ENCODE data around the gene SMIM7. TPM values are rescaled to one million over a fixed set of nuclear protein-coding genes. Genes with fewer than 3 reads are reported as not detected.
A peak's percentile ranks its signal among the peaks of the same experiment; 100 is the strongest.

The SMIM7 gene
- total RNA-seq, 1 donor from 2014 or later: 30.8 TPM

DNA sequence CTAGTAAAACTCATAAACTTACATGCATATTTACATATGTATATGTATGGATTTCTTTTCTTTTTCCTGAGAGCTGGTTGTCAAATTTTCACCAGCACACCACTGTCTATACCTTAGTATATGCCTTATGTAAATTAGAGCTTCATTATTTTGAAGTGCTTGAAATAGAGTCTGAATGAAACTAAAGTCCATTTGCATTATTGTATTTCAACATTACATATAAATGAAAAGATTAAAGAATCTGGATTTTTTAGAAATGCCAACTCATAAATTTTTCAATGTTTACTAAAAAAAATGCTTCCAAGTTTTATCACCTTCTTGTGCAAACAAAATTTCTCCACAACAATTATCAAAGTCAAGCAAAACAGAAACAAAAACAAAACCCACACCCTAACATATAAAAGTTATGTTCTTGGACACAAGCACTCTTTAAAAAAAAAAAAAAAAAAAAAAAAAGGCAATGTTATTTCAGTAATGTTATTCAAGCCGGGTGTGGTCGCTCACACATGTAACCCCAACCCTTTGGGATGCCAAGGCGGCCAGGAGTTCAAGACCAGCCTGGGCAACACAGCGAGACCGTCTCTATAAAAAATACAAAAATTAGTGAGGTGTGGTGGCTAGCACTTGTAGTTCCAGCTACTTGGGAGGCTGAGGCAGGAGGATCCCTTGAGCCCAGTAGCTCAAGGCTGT, 50.3 kb downstream of the SMIM7 start:
- intact Hi-C loops (cut with micrococcal nuclease): no loop called here
- TF ChIP-seq, protein P1, sequence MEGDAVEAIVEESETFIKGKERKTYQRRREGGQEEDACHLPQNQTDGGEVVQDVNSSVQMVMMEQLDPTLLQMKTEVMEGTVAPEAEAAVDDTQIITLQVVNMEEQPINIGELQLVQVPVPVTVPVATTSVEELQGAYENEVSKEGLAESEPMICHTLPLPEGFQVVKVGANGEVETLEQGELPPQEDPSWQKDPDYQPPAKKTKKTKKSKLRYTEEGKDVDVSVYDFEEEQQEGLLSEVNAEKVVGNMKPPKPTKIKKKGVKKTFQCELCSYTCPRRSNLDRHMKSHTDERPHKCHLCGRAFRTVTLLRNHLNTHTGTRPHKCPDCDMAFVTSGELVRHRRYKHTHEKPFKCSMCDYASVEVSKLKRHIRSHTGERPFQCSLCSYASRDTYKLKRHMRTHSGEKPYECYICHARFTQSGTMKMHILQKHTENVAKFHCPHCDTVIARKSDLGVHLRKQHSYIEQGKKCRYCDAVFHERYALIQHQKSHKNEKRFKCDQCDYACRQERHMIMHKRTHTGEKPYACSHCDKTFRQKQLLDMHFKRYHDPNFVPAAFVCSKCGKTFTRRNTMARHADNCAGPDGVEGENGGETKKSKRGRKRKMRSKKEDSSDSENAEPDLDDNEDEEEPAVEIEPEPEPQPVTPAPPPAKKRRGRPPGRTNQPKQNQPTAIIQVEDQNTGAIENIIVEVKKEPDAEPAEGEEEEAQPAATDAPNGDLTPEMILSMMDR (IDR thresholded peaks at IDR 0.05; ENCODE audit: borderline replicate concordance): no peak
- Histone ChIP-seq H3K4me3 (no peak overlapping the region), H3K27ac (replicated peaks) (no peak overlapping the region), H3K36me3 (no peaks in the 10 kb centered on the region), H3K4me1 (peaks cover 99% of the 10 kb centered on the region), H3K9me3 (replicated peaks) (no peaks in the 10 kb centered on the region), H3K27me3 (ENCODE audit: low read depth) (no peaks in the 10 kb centered on the region)
- DNase-seq: no peak

DNA sequence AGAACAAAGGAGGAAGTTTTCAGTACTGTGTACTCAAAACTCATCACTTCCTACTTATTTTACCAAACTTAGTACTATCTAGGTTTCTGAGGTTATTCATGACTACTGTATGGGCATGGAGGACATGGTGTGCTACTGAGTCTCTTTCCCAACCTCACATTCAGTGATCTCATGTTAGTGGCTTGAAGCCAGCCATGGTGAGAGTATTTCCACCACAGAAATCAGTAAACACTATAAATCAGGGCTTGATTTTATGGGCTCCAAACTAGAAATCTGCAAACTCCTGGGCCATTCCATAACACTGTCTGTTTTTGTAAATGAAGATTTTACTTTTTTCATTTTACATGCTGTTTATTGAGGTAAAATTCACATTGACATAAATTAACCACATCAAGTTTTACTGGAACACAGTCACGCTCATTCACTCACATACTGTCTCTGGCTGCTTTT, 51.6 kb downstream of the SMIM7 start:
- no peak overlapping the region for H3K4me3 ChIP-seq
- H3K9me3 ChIP-seq (replicated peaks): no peaks in the 10 kb centered on the region
- TF ChIP-seq, protein P1 (IDR thresholded peaks at IDR 0.05; ENCODE audit: borderline replicate concordance): no peak
- H3K27me3 ChIP-seq (ENCODE audit: low read depth): no peaks in the 10 kb centered on the region
- DNase-seq: no peak
- intact Hi-C loops (cut with micrococcal nuclease): no loop called here
- H3K27ac ChIP-seq (replicated peaks): peak overlapping the region; percentile 78
- no peaks in the 10 kb centered on the region for H3K36me3 ChIP-seq
- peaks cover 95% of the 10 kb centered on the region for H3K4me1 ChIP-seq

DNA sequence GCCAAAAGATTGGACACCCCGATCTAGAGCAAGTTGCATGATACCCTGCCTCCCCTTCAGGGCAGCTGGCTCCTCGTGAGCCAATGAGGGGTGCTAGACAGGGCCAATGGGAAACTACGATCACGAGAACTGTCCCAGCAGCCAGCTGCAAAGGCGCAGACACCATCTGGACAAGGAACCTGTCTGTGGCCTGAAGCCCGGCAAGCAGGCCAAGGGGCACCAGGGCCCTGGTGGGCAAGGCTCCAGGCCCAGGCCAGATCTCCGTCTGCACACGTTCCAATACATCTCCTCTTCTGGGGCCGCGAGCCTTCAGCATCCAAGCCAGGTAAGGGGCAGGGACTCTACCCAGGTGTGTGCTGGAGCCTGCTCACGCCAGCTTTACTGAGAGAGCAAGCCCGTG, 52.1 kb downstream of the SMIM7 start:
- H3K4me1 ChIP-seq: peaks cover 95% of the 10 kb centered on the region
- no peak overlapping the region for H3K4me3 ChIP-seq
- H3K27ac ChIP-seq (replicated peaks): peak overlapping the region; percentile 78
- no peaks in the 10 kb centered on the region for H3K27me3 ChIP-seq (ENCODE audit: low read depth)
- TF ChIP-seq, protein P1 (IDR thresholded peaks at IDR 0.05; ENCODE audit: borderline replicate concordance): no peak
- H3K36me3 ChIP-seq: no peaks in the 10 kb centered on the region
- intact Hi-C loops (cut with micrococcal nuclease): no loop called here
- DNase-seq: no peak
- no peaks in the 10 kb centered on the region for H3K9me3 ChIP-seq (replicated peaks)

DNA sequence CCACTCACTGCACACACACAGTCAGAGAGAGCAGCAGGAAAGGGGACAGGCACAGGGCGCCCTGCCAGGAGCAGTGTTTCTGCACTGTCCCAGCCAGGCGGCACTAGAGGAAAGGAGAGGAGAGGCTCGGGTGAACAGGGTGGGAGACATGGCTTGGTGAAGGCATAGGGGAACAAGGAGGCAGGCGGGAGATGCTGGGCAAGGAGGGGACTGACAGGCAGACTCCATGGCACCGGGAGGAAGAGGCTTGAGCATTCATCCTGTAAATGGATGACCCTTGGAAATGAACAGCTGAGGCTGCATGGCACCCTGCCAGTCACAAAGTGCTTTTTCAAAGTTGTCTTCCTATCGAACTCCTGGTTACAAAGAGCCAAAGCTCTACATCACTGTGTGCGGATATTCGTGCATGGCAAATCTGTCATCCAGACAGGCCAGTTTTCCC, 54.4 kb downstream of the SMIM7 start:
- H3K4me1 ChIP-seq: peaks cover 95% of the 10 kb centered on the region
- no peaks in the 10 kb centered on the region for H3K27me3 ChIP-seq (ENCODE audit: low read depth)
- no peaks in the 10 kb centered on the region for H3K36me3 ChIP-seq
- intact Hi-C loops (cut with micrococcal nuclease): no loop called here
- peak; percentile 48 for DNase-seq
- H3K4me3 ChIP-seq: no peak overlapping the region
- H3K27ac ChIP-seq (replicated peaks): peak overlapping the region; percentile 20
- TF ChIP-seq, protein P1 (IDR thresholded peaks at IDR 0.05; ENCODE audit: borderline replicate concordance): peak; percentile 57
- H3K9me3 ChIP-seq (replicated peaks): no peaks in the 10 kb centered on the region

DNA sequence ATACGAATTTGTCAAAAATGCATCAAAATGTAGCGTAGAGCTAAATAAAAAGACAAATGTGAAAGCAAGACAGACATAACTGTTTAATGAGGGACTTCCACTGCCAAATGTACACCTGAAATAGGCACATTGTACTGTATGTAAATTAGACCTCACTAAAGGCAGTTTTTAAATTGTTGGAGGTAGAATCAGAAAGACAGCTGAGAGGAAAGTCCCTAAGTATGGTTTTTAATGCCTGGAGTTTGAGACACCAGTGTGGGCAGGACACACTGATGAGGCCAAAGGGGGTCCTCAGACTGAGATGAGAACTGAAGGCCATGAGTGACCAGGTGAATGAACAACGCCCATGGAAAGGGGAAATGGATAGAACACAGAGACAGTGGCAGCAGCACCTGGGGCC, 54.8 kb downstream of the SMIM7 start:
- Histone ChIP-seq H3K9me3 (replicated peaks) (no peaks in the 10 kb centered on the region), H3K36me3 (no peaks in the 10 kb centered on the region), H3K27me3 (ENCODE audit: low read depth) (no peaks in the 10 kb centered on the region), H3K27ac (replicated peaks) (peak overlapping the region; percentile 20), H3K4me1 (peaks cover 95% of the 10 kb centered on the region), H3K4me3 (no peak overlapping the region)
- TF ChIP-seq, protein P1 (IDR thresholded peaks at IDR 0.05; ENCODE audit: borderline replicate concordance): no peak
- DNase-seq: no peak
- intact Hi-C loops (cut with micrococcal nuclease): no loop called here
